NCI-H748 (cell line): ENCODE measurements around the gene BPI.
A peak's percentile ranks its signal among the peaks of the same experiment; 100 is the strongest.
"Not testable (repeated sequence)": the region's sequence is repeated elsewhere in the genome, so short reads cannot be mapped to it uniquely, and the experiment has no call there.

ENCODE experiments used
- DNase-seq: peaks from one replicate; lab custom pipeline; 2025; ENCODE audit not compliant: unreplicated experiment; lab: John Stamatoyannopoulos, UW

BPI gene

GRCh38 chr20:38303908-38304379 is at the start of gene BPI:
TSS of gene BPI (plus strand) at chr20:38304156. CDS start at chr20:38304224, 68 bp downstream.
- DNase-seq: no peak

DNA sequence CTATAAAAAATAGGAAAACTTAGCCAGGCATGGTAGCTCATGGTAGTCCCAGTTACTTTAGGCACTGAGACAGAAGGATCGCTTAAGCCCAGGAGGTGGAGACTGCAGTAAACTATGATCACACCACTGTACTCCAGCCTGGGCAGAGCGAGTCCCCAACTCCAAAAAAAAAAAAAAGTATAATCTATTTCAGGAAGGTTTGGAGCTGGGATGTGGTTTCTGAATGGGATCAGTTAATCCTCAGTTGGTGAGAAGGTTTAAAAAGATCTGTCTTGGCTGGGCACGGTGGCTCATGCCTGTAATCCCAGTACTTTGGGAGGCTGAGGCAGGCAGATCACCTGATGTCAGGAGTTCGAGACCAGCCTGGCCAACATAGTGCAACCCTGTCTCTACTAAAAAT is 49.3 kb upstream of the BPI start:
- DNase-seq: not testable (repeated sequence)

DNA sequence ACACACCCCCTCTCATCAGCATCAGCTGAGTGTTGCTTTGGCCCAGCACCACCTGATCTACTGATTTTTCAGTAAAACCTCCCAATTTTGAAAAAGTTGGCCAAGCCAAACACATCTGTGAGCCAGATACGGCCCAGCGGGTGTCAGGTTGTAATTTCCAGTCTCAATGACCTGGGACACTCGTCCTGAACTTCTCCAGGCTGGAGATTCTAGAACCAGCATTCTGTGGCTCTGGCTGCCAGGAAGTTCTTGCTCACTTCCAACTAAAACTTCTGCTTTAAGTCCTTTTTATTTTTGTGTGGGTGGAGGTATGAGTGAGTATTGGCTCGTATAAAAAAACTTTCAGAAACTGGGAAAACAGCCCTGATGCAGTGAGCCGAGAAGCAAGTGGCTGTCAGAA is 48.6 kb upstream of the BPI start:
- no peak for DNase-seq

DNA sequence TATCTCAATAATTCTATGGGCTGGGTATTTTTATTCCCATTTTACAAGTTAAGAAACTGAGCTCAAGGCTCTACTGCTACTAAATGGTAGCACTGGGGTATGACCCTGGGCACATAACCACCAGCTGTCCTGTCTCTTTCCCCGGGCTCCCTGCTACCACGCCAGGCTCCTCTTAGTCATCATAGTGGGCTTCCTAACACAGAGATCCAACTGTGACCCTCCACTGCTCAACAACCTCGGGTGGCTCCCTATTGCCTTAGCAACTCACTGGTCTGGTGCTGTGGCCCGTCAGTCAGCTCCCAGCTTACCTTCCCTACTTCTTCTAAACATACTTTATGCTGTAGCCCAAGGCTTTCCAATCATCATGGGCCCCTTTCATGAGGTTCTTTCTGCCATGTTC is 47.9 kb upstream of the BPI start:
- DNase-seq: no peak

GRCh38 chr20:38256966-38257365 is 47.0 kb upstream of the BPI start:
- DNase-seq: no peak

DNA sequence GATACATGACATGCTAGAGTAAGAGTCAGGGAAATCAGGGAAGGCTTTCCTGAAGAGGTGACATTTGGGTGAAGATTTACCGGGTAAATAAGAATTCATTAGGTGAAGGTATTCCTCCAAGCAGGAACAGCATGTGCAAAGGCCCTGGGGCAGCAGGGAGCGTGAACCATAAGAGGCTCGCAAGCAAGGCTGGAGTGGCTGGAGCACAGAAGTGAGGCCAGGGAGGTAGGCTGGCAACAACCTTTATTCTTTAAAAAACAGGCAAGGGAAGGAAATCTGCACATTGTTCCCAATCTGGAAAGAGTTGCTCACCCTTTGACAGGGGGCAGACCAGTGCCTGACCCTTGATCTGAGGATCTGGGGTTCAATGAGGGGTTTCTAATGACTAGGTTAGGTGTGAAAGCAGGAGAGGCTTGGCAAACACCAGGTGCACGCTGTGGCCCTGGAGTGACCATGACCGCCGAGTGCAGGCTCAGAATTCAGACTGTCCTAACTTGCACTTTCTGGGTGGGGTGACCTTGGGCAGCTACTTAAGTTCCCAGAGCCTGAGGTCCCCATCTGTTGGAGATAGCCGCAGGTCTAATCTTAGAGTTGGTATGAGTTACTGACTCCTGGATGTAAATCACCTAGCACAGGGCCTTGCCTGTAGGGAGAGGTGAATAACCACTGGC is 45.3 kb upstream of the BPI start:
- no peak for DNase-seq

DNA sequence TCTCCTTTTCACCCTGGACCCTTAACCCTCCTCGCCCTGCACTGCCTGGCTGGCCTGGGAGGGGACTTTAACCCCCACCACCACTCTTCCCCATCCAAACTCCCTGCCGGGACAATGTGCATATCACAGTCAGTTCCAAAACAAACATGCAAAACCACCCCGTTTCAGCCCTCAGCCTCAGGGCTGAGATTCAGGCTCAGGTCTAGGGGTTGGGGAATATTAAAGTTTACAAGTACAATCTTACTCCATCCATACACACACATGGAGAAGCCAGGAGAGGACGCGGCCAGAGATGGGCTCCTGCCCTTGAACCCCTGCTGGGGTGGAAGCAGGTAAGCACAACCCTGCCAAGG is 44.0 kb upstream of the BPI start:
- DNase-seq: no peak

DNA sequence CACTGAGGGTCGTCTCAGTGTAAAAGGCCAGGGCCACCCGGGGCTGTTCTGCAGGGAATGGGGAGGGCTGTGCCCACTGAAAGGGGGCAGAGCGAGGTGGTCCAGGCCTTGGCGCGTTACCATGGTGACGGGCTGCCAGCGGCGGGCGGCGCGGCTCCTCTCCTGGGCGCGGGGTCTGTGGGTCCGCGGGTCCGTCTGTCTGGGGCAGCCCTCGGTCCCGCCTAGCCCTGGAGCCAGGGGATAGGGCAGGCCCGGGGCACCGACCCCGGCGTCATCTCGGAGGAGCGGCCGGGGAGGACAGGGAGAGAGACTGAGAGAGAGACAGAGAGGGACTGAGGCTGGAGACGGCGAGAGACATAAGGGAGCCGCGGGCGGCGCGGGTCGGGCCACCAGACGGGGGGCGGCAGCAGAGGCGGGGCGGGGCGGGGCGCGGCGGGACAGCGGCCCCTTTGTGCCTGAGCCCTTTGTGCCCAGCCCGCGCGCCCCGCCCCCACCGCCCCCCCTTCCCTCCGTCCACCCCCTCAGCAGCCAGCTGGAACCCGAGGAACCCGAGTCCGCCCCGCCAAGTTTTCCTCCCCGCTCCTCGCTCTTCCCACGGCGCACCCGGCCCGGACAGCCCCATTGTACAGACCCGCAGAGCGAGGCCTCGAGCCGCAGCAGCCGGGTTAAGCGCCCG is 43.4 kb upstream of the BPI start, which contains the start of gene KIAA1755:
KIAA1755 (minus strand) TSS at position 358 of the 676 bp plus-strand sequence; CDS start at position 123, 235 bp downstream.
- no peak for DNase-seq

DNA sequence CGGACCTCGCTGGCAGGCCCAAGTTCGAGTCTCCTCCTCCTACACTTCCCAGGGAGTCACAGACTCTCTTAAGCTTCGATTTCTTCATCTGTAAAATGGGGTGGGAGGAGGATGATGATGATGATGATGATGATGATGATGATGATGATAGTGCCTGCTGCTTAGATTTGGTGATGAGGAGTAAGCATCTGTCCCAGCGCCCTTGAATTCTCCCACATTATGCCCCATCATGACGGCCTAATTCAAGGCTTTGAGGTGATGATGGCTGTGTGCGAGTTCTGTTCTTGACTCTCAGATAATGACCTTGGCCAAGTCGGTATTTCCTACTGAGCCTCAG is 42.9 kb upstream of the BPI start:
- DNase-seq: no peak

- no peak for DNase-seq
These were observed 41.0 kb upstream of the BPI start for GRCh38 chr20:38262931-38263330.

DNA sequence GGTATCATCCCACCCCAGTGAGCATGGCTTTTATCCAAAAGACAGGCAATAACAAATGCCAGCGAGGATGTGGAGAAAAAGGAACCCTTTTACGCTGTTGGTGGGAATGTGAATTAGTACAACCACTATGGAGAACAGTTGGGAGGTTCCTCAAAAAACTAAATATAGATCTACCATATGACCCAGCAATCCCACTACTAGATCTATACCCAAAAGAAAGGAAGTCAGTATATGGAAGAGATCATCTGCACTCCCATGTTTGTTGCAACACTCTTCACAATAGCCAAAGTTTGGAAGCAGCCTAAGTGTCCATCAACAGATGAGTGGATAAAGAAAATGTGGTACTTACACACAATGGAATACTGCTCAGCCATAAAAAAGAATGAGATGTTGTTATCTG is 37.5 kb upstream of the BPI start:
- no peak for DNase-seq

DNA sequence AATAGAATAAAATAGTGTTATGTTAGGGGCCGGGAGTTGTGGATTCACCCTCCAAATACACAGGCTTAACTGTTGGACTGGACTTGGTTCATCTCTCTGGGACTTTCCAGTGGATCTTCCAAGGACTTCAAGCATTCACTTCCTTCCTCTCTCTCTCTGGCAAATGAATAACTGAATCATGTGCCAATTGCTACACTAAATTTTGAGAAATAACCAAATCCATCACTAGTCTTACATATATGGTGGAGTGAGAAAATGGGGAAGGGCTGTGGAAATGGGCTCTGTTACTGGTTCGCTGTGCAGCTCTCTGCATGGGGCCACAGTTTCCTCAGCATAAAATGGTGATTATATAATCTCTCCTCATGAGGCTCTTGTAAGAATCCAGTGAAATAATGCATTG is 36.7 kb upstream of the BPI start:
- no peak for DNase-seq

GRCh38 chr20:38267901-38268514 is 35.9 kb upstream of the BPI start:
- DNase-seq: no peak

DNA sequence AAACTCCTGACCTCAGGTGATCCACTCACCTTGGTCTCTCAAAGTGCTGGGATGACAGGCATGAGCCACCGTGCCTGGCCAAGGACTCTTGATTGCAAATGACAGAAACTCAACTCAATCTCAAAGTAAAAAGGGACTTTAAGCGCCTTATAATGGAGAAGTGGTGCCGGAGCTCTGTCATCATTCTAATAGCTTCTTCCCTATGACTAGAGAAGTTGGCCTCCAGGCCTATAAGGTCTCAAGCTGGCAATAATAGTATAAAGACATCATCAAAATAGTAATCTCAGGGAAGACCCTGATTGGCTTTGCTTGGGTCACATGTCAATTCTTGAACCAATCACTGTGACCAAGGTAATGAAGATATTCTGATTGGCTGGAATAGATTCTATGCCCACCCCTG is 34.9 kb upstream of the BPI start:
- DNase-seq: no peak

- DNase-seq: no peak
These were observed 34.2 kb upstream of the BPI start for GRCh38 chr20:38269715-38270114.

DNA sequence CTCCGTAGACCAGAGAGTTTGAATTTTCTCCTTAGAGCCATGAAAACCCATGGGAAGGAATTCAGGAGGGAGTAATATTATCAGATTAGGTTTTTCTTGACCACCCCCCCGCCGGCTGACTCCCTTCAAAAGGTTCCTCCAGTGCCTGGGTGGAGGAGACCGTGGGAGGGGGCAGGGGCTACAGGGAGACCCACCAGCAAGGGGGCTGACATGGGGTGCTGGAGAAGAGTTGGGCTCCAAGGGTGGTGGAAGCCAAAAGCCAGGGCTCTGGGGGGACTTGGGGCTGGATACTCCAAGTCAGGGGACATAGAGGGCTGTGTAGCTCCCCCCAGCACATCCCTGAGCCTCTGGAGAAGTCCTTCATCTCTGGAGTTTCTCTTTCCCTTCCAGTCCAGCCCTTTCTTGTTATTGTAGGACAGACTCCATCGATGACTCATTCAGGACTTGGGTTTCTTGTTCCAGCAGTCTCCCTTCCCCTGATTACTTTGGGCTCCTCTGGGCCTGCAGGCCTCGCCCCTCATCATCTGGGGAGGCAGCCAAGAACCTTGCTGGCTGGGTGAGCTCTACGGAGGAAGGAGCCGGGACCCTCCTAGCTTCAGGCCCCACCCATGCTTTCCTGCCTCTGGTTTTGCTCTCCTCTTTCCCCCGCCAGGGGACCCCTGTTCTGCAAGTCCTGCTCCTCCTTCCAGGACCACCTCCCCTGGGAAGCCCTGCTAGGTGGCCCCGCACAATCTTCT is 32.9 kb upstream of the BPI start:
- no peak for DNase-seq

- DNase-seq: no peak
These were observed 32.3 kb upstream of the BPI start for GRCh38 chr20:38271608-38272120.

GRCh38 chr20:38272398-38272797 is 31.6 kb upstream of the BPI start:
- DNase-seq: no peak

DNA sequence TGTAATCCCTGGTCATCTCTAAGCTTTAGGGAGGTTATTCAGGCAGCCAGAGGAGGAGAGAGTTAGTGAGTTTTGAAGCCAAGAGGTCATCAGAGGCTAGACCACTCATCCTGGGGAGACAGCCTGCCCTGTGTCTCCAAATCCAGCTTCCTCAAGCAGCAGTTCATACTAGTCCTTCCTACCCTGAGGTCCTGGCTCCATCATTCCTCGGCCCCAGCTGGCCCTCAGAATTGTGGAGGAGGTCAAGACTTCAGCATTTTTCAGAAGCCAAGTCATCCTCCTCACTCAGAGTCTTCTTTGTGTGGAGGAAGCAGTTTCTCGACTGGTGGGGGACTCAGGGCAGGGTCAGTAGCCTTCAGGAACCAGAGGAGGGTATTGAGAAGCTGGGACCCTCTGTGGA is 31.0 kb upstream of the BPI start:
- DNase-seq: no peak

- DNase-seq: peak; percentile 55
These were observed 28.0 kb upstream of the BPI start for GRCh38 chr20:38275815-38276550.

- DNase-seq: no peak
These were observed 26.7 kb upstream of the BPI start for GRCh38 chr20:38277285-38277684.
